Ammon's horn (tissue), 1 donor: ENCODE measurements around the gene RPL10A.
"Not testable (repeated sequence)": the region's sequence is repeated elsewhere in the genome, so short reads cannot be mapped to it uniquely, and the experiment has no call there.

Source experiments
- DNase-seq: peaks from one replicate; pipeline ENCODE4 v3.0.0-alpha.2; 2016; ENCODE audit warnings: low spot score

The RPL10A gene

GRCh38 chr6:35468181-35468979, at the start of gene RPL10A:
Gene RPL10A (plus strand): TSS chr6:35468401. CDS start chr6:35468435, 34 bp downstream.
- DNase-seq = peak; percentile 98

- no peak for DNase-seq
Observed at GRCh38 chr6:35419417-35419816, 48.8 kb upstream of the RPL10A start.

GRCh38 chr6:35419961-35420360, 48.2 kb upstream of the RPL10A start:
- no peak for DNase-seq

GRCh38 chr6:35425284-35425683, 42.9 kb upstream of the RPL10A start:
- DNase-seq = no peak

- DNase-seq = peak; percentile 60
Observed at GRCh38 chr6:35426074-35426473, 42.1 kb upstream of the RPL10A start.

- DNase-seq = no peak
Observed at GRCh38 chr6:35427435-35427834, 40.8 kb upstream of the RPL10A start.

GRCh38 chr6:35427851-35428321, 40.3 kb upstream of the RPL10A start:
- DNase-seq = no peak

GRCh38 chr6:35428421-35429149, 39.6 kb upstream of the RPL10A start:
- DNase-seq = no peak

GRCh38 chr6:35429463-35429862, 38.7 kb upstream of the RPL10A start:
- no peak for DNase-seq

GRCh38 chr6:35432291-35432690, 35.9 kb upstream of the RPL10A start:
- DNase-seq = no peak

- DNase-seq = not testable (repeated sequence)
Observed at GRCh38 chr6:35432702-35433101, 35.5 kb upstream of the RPL10A start.

GRCh38 chr6:35435074-35435837, 32.9 kb upstream of the RPL10A start:
- DNase-seq = no peak

GRCh38 chr6:35436071-35436857, 31.9 kb upstream of the RPL10A start:
- no peak for DNase-seq

- DNase-seq = not testable (repeated sequence)
Observed at GRCh38 chr6:35438378-35439065, 29.7 kb upstream of the RPL10A start.

GRCh38 chr6:35439308-35439707, 28.9 kb upstream of the RPL10A start:
- DNase-seq = no peak

GRCh38 chr6:35441205-35441604, 27.0 kb upstream of the RPL10A start:
- no peak for DNase-seq

GRCh38 chr6:35441642-35442041, 26.6 kb upstream of the RPL10A start:
- no peak for DNase-seq

GRCh38 chr6:35442693-35443092, 25.5 kb upstream of the RPL10A start:
- no peak for DNase-seq

GRCh38 chr6:35443341-35444030, 24.7 kb upstream of the RPL10A start:
- no peak for DNase-seq

GRCh38 chr6:35445691-35446090, 22.5 kb upstream of the RPL10A start:
- DNase-seq = no peak
